Ishikawa (cell line): Measurements from ENCODE around the gene MAOB.

Source experiments
- EP300 ChIP-seq: IDR thresholded peaks from 2 replicates; pipeline ENCODE4 v1.6.1; 2012; ENCODE audit warnings: borderline replicate concordance
- FOXM1 ChIP-seq: IDR thresholded peaks from 2 replicates; pipeline ENCODE4 v1.6.1; 2012; ENCODE audit warnings: low read depth, borderline replicate concordance

GRCh38 chrX:43817444-43817843 lies 64.8 kb downstream of the MAOB start:
- TF ChIP-seq FOXM1 (no peak), EP300 (no peak)
